Measurements from ENCODE around the gene AFDN.

The AFDN gene

DNA sequence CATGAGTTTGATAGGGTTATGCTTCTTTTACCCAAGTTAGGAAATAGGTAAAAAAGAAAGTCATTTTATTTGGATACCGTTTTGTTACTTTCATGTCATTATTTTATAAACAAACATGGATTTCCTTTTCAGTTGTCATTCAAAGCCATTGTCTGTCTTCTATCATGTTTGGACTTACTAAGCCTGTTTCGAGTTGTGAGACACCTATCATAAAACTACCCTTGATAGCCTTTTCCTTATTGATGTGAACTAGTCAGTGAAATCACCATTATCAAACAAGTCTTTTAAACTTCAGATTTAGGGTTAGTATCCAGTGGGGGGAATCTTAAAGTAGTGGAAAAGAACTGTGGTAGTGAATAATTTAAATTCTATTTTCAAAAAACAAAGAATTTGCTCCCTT lies 85.8 kb downstream of the AFDN start:
- whole genome bisulfite sequencing: 92% methylated on average over 2 of the region's 2 CpGs
- Histone ChIP-seq H3K9me3 (ENCODE audit: insufficient read depth, low read depth, low read length) (no peaks in the 10 kb centered on the region), H3K27ac (ENCODE audit: low read depth, low read length) (no peak overlapping the region), H3K27me3 (ENCODE audit: insufficient read depth, low read length) (no peaks in the 10 kb centered on the region), H3K9ac (ENCODE audit: low read depth, low read length) (no peak overlapping the region), H3K36me3 (ENCODE audit: insufficient read depth, low read length) (peaks cover 98% of the 10 kb centered on the region), H3K4me1 (ENCODE audit: insufficient read depth, low read length) (no peaks in the 10 kb centered on the region), H3K4me3 (ENCODE audit: low read length) (no peak overlapping the region)

- Histone ChIP-seq H3K9me3 (ENCODE audit: insufficient read depth, low read depth, low read length) (no peaks in the 10 kb centered on the region), H3K4me3 (ENCODE audit: low read length) (no peak overlapping the region), H3K27ac (ENCODE audit: low read depth, low read length) (no peak overlapping the region), H3K27me3 (ENCODE audit: insufficient read depth, low read length) (no peaks in the 10 kb centered on the region), H3K36me3 (ENCODE audit: insufficient read depth, low read length) (peaks cover 98% of the 10 kb centered on the region), H3K4me1 (ENCODE audit: insufficient read depth, low read length) (no peaks in the 10 kb centered on the region), H3K9ac (ENCODE audit: low read depth, low read length) (no peak overlapping the region)
- 100% methylated on average over 2 of the region's 3 CpGs for WGBS
These were observed 87.0 kb downstream of the AFDN start for GRCh38 chr6:167913699-167914098.

- WGBS: 96% methylated on average over 10 of the region's 10 CpGs
- H3K4me1 ChIP-seq (ENCODE audit: insufficient read depth, low read length): no peaks in the 10 kb centered on the region
- H3K36me3 ChIP-seq (ENCODE audit: insufficient read depth, low read length): peaks cover 100% of the 10 kb centered on the region
- H3K9ac ChIP-seq (ENCODE audit: low read depth, low read length): no peak overlapping the region
- no peaks in the 10 kb centered on the region for H3K9me3 ChIP-seq (ENCODE audit: insufficient read depth, low read depth, low read length)
- no peaks in the 10 kb centered on the region for H3K27me3 ChIP-seq (ENCODE audit: insufficient read depth, low read length)
- H3K4me3 ChIP-seq (ENCODE audit: low read length): no peak overlapping the region
- H3K27ac ChIP-seq (ENCODE audit: low read depth, low read length): no peak overlapping the region
These were observed 88.4 kb downstream of the AFDN start for GRCh38 chr6:167915139-167915538.

DNA sequence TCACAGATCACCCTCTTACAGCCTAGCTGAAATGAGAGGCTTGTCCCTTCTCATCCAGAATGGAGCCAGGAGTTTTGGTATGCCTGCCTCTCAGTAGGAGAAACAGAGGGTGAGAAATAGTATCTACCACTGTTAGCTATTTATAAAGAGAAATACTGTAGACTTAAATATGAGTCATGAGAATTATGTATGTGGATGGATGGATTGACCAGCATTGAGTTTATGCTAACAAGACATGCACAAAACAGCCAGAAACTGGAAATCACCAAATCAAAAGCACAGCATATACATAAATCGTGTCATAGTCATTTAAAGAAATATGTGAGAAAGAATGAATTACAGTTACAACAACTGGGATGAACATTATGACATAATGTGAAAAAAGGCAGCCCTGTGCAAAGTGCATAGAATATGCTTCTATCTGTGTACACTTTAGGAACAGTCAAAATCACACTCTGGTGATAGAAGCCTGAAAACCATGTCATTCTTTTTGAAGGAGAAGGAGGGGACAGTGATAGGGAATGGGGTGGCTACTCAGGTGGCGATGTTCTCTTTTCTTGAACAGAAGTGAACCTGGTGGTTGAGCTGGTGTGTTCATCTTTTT lies 90.9 kb downstream of the AFDN start:
- H3K36me3 ChIP-seq (ENCODE audit: insufficient read depth, low read length): peaks cover 100% of the 10 kb centered on the region
- no peaks in the 10 kb centered on the region for H3K4me1 ChIP-seq (ENCODE audit: insufficient read depth, low read length)
- 96% methylated on average over 2 of the region's 2 CpGs for WGBS
- H3K4me3 ChIP-seq (ENCODE audit: low read length): no peak overlapping the region
- H3K27ac ChIP-seq (ENCODE audit: low read depth, low read length): no peak overlapping the region
- no peaks in the 10 kb centered on the region for H3K27me3 ChIP-seq (ENCODE audit: insufficient read depth, low read length)
- no peaks in the 10 kb centered on the region for H3K9me3 ChIP-seq (ENCODE audit: insufficient read depth, low read depth, low read length)
- H3K9ac ChIP-seq (ENCODE audit: low read depth, low read length): no peak overlapping the region

GRCh38 chr6:167918548-167919278 lies 92.0 kb downstream of the AFDN start:
- H3K9ac ChIP-seq (ENCODE audit: low read depth, low read length): no peak overlapping the region
- peaks cover 100% of the 10 kb centered on the region for H3K36me3 ChIP-seq (ENCODE audit: insufficient read depth, low read length)
- no peak overlapping the region for H3K27ac ChIP-seq (ENCODE audit: low read depth, low read length)
- H3K4me3 ChIP-seq (ENCODE audit: low read length): no peak overlapping the region
- H3K4me1 ChIP-seq (ENCODE audit: insufficient read depth, low read length): no peaks in the 10 kb centered on the region
- 95% methylated on average over 13 of the region's 14 CpGs for WGBS
- H3K9me3 ChIP-seq (ENCODE audit: insufficient read depth, low read depth, low read length): no peaks in the 10 kb centered on the region
- no peaks in the 10 kb centered on the region for H3K27me3 ChIP-seq (ENCODE audit: insufficient read depth, low read length)

DNA sequence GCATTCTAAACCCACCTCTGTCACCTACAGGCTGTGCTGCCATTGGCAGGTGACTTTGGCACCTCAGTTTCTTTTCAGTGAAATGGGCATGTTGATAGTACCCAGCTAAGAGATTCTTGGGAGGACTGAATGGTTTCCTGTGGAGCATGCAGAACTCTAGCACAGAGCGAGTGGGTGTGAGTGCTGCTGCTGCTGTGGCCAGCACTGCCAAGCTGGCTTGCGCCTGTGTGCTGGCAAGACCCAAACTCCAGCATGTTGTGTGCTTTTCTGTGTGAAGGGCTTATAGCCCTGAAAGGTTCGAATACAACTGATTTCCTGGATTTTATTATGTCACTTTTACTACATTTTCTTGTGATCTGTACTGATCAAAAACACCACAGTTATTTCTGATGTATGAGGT lies 92.6 kb downstream of the AFDN start:
- no peaks in the 10 kb centered on the region for H3K9me3 ChIP-seq (ENCODE audit: insufficient read depth, low read depth, low read length)
- 90% methylated on average over 3 of the region's 3 CpGs for WGBS
- no peak overlapping the region for H3K4me3 ChIP-seq (ENCODE audit: low read length)
- peaks cover 100% of the 10 kb centered on the region for H3K36me3 ChIP-seq (ENCODE audit: insufficient read depth, low read length)
- no peaks in the 10 kb centered on the region for H3K4me1 ChIP-seq (ENCODE audit: insufficient read depth, low read length)
- H3K9ac ChIP-seq (ENCODE audit: low read depth, low read length): no peak overlapping the region
- no peak overlapping the region for H3K27ac ChIP-seq (ENCODE audit: low read depth, low read length)
- no peaks in the 10 kb centered on the region for H3K27me3 ChIP-seq (ENCODE audit: insufficient read depth, low read length)

DNA sequence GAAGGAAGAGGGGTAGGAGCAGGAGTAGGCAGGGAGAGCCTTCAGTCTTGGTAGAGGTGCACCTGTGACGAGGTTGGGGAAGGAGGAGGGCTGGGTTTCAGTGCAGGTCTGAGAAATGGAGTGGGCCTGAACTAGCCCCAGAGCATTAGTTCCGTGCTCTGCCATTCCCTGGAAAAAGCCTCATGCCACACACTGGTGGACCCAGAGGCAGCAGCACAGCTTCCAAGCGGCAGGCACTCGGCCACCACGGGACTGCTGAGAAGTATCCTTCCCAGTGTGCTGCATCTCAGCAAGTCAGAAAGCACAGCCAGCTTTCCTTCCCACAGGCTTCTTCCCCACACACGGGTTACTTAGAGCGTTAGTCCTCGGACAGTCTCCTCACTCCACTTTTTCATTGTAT lies 93.5 kb downstream of the AFDN start:
- 95% methylated on average over 8 of the region's 8 CpGs for WGBS
- no peaks in the 10 kb centered on the region for H3K4me1 ChIP-seq (ENCODE audit: insufficient read depth, low read length)
- no peaks in the 10 kb centered on the region for H3K9me3 ChIP-seq (ENCODE audit: insufficient read depth, low read depth, low read length)
- H3K27me3 ChIP-seq (ENCODE audit: insufficient read depth, low read length): no peaks in the 10 kb centered on the region
- no peak overlapping the region for H3K4me3 ChIP-seq (ENCODE audit: low read length)
- H3K27ac ChIP-seq (ENCODE audit: low read depth, low read length): no peak overlapping the region
- H3K36me3 ChIP-seq (ENCODE audit: insufficient read depth, low read length): peaks cover 100% of the 10 kb centered on the region
- no peak overlapping the region for H3K9ac ChIP-seq (ENCODE audit: low read depth, low read length)

- Histone ChIP-seq H3K27me3 (ENCODE audit: insufficient read depth, low read length) (no peaks in the 10 kb centered on the region), H3K9ac (ENCODE audit: low read depth, low read length) (no peak overlapping the region), H3K27ac (ENCODE audit: low read depth, low read length) (no peak overlapping the region), H3K9me3 (ENCODE audit: insufficient read depth, low read depth, low read length) (no peaks in the 10 kb centered on the region), H3K36me3 (ENCODE audit: insufficient read depth, low read length) (peaks cover 100% of the 10 kb centered on the region), H3K4me1 (ENCODE audit: insufficient read depth, low read length) (no peaks in the 10 kb centered on the region), H3K4me3 (ENCODE audit: low read length) (no peak overlapping the region)
- WGBS: 95% methylated on average over 6 of the region's 6 CpGs
These were observed 95.1 kb downstream of the AFDN start for GRCh38 chr6:167921831-167922230.

DNA sequence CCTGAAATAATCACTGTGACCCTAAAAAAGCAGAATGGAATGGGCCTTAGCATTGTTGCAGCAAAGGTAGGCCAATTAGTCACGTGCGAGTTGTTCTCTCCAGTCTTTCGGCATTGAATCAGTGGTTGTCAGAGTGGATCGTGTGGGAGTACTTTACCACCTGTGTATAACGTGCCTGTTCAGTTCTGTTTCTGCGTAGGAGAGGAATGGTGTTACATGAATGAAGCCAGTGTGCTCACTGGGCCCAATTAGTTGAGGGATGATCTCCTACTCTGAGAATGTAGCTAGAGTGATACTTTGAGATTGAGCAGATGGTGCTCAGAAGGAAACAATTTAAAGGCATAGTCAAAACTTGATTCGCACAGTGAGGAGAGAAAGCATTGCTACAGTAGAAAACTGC lies 98.3 kb downstream of the AFDN start:
- WGBS: 96% methylated on average over 7 of the region's 7 CpGs
- peaks cover 99% of the 10 kb centered on the region for H3K36me3 ChIP-seq (ENCODE audit: insufficient read depth, low read length)
- no peaks in the 10 kb centered on the region for H3K9me3 ChIP-seq (ENCODE audit: insufficient read depth, low read depth, low read length)
- no peak overlapping the region for H3K27ac ChIP-seq (ENCODE audit: low read depth, low read length)
- no peak overlapping the region for H3K9ac ChIP-seq (ENCODE audit: low read depth, low read length)
- H3K27me3 ChIP-seq (ENCODE audit: insufficient read depth, low read length): no peaks in the 10 kb centered on the region
- H3K4me1 ChIP-seq (ENCODE audit: insufficient read depth, low read length): no peaks in the 10 kb centered on the region
- no peak overlapping the region for H3K4me3 ChIP-seq (ENCODE audit: low read length)

- Histone ChIP-seq H3K4me1 (ENCODE audit: insufficient read depth, low read length) (no peaks in the 10 kb centered on the region), H3K4me3 (ENCODE audit: low read length) (no peak overlapping the region), H3K9ac (ENCODE audit: low read depth, low read length) (no peak overlapping the region), H3K27ac (ENCODE audit: low read depth, low read length) (no peak overlapping the region), H3K27me3 (ENCODE audit: insufficient read depth, low read length) (no peaks in the 10 kb centered on the region), H3K36me3 (ENCODE audit: insufficient read depth, low read length) (peaks cover 96% of the 10 kb centered on the region), H3K9me3 (ENCODE audit: insufficient read depth, low read depth, low read length) (no peaks in the 10 kb centered on the region)
- WGBS: 94% methylated on average over 6 of the region's 6 CpGs
These were observed 100.5 kb downstream of the AFDN start for GRCh38 chr6:167927246-167927645.

GRCh38 chr6:167928111-167928510 lies 101.4 kb downstream of the AFDN start:
- H3K9ac ChIP-seq (ENCODE audit: low read depth, low read length): no peak overlapping the region
- peaks cover 8% of the 10 kb centered on the region; the same call in 1 of the 2 replicates for H3K4me1 ChIP-seq (ENCODE audit: insufficient read depth, low read length)
- no peaks in the 10 kb centered on the region for H3K9me3 ChIP-seq (ENCODE audit: insufficient read depth, low read depth, low read length)
- H3K27ac ChIP-seq (ENCODE audit: low read depth, low read length): no peak overlapping the region
- H3K36me3 ChIP-seq (ENCODE audit: insufficient read depth, low read length): peaks cover 94% of the 10 kb centered on the region
- WGBS: over 99% methylated on average over 3 of the region's 3 CpGs
- no peak overlapping the region for H3K4me3 ChIP-seq (ENCODE audit: low read length)
- H3K27me3 ChIP-seq (ENCODE audit: insufficient read depth, low read length): no peaks in the 10 kb centered on the region
